ENCODE results near the gene TRAF1. TPM values are rescaled to one million over a fixed set of nuclear protein-coding genes. Genes with fewer than 3 reads are reported as not detected.

Gene TRAF1
- total RNA-seq, 2 donors from 2014 or later: 3.6 to 8.2 TPM

- no peaks in the 10 kb centered on the region for H3K27me3 ChIP-seq (ENCODE audit: control insufficient read depth, insufficient read depth, low read length, poor library complexity, severe bottlenecking)
- H3K36me3 ChIP-seq (ENCODE audit: control insufficient read depth, insufficient read depth, low read length): peaks cover 12% of the 10 kb centered on the region
- DNase-seq: no peak
- H3K27ac ChIP-seq (ENCODE audit: low read depth, low read length): no peak overlapping the region
- H3K9ac ChIP-seq (ENCODE audit: extremely low read depth, low read length, poor library complexity, severe bottlenecking): no peak overlapping the region
- no peaks in the 10 kb centered on the region for H3K36me3 Mint-ChIP-seq (ENCODE audit: low read depth)
- H3K4me3 ChIP-seq (ENCODE audit: low read length): no peak overlapping the region
- H3K9me3 Mint-ChIP-seq: no peaks in the 10 kb centered on the region
- H3K4me1 ChIP-seq (ENCODE audit: control insufficient read depth, insufficient read depth, low read length): no peaks in the 10 kb centered on the region
- no peaks in the 10 kb centered on the region for H3K4me1 Mint-ChIP-seq
- H3K27ac Mint-ChIP-seq: no peak overlapping the region
- 89% methylated on average over 5 of the region's 5 CpGs; no CpG with 5 or more reads in 1 of the 2 experiments for WGBS, 2 experiments (ENCODE audit: insufficient coverage in 1 of 2, insufficient read length in 1 of 2)
- no peak overlapping the region for H3K4me3 Mint-ChIP-seq
- no peak for TF ChIP-seq CTCF (conservative IDR thresholded peaks at IDR 0.05)
- H3K9me3 ChIP-seq (ENCODE audit: control insufficient read depth, low read length): no peaks in the 10 kb centered on the region
- H3K27me3 Mint-ChIP-seq (ENCODE audit: insufficient read depth): no peaks in the 10 kb centered on the region
These were observed 60.8 kb downstream of the TRAF1 start for GRCh38 chr9:120865809-120866208.

GRCh38 chr9:120865176-120865575 lies 61.4 kb downstream of the TRAF1 start:
- no peaks in the 10 kb centered on the region for H3K4me1 ChIP-seq (ENCODE audit: control insufficient read depth, insufficient read depth, low read length)
- no peaks in the 10 kb centered on the region for H3K27me3 ChIP-seq (ENCODE audit: control insufficient read depth, insufficient read depth, low read length, poor library complexity, severe bottlenecking)
- H3K27ac Mint-ChIP-seq: no peak overlapping the region
- no peaks in the 10 kb centered on the region for H3K9me3 Mint-ChIP-seq
- peaks cover 2% of the 10 kb centered on the region for H3K36me3 Mint-ChIP-seq (ENCODE audit: low read depth)
- no peaks in the 10 kb centered on the region for H3K27me3 Mint-ChIP-seq (ENCODE audit: insufficient read depth)
- no peak overlapping the region for H3K27ac ChIP-seq (ENCODE audit: low read depth, low read length)
- no peak overlapping the region for H3K4me3 ChIP-seq (ENCODE audit: low read length)
- no peaks in the 10 kb centered on the region for H3K4me1 Mint-ChIP-seq
- no peaks in the 10 kb centered on the region for H3K9me3 ChIP-seq (ENCODE audit: control insufficient read depth, low read length)
- H3K9ac ChIP-seq (ENCODE audit: extremely low read depth, low read length, poor library complexity, severe bottlenecking): no peak overlapping the region
- H3K4me3 Mint-ChIP-seq: no peak overlapping the region
- peaks cover 17% of the 10 kb centered on the region for H3K36me3 ChIP-seq (ENCODE audit: control insufficient read depth, insufficient read depth, low read length)
- no peak for DNase-seq
- WGBS, 2 experiments (ENCODE audit: insufficient coverage in 1 of 2, insufficient read length in 1 of 2): 87% methylated on average over 5 of the region's 5 CpGs
- TF ChIP-seq CTCF (conservative IDR thresholded peaks at IDR 0.05): no peak

- peaks cover 2% of the 10 kb centered on the region for H3K36me3 Mint-ChIP-seq (ENCODE audit: low read depth)
- WGBS, 2 experiments (ENCODE audit: insufficient coverage in 1 of 2, insufficient read length in 1 of 2): 92% methylated on average over 3 of the region's 5 CpGs; no CpG with 5 or more reads in 1 of the 2 experiments
- no peaks in the 10 kb centered on the region for H3K27me3 ChIP-seq (ENCODE audit: control insufficient read depth, insufficient read depth, low read length, poor library complexity, severe bottlenecking)
- no peaks in the 10 kb centered on the region for H3K9me3 ChIP-seq (ENCODE audit: control insufficient read depth, low read length)
- TF ChIP-seq CTCF (conservative IDR thresholded peaks at IDR 0.05): no peak
- no peak overlapping the region for H3K27ac Mint-ChIP-seq
- no peak overlapping the region for H3K27ac ChIP-seq (ENCODE audit: low read depth, low read length)
- peaks cover 17% of the 10 kb centered on the region for H3K36me3 ChIP-seq (ENCODE audit: control insufficient read depth, insufficient read depth, low read length)
- no peaks in the 10 kb centered on the region for H3K4me1 Mint-ChIP-seq
- no peaks in the 10 kb centered on the region for H3K4me1 ChIP-seq (ENCODE audit: control insufficient read depth, insufficient read depth, low read length)
- no peak overlapping the region for H3K4me3 Mint-ChIP-seq
- no peak for DNase-seq
- no peaks in the 10 kb centered on the region for H3K9me3 Mint-ChIP-seq
- no peak overlapping the region for H3K4me3 ChIP-seq (ENCODE audit: low read length)
- no peak overlapping the region for H3K9ac ChIP-seq (ENCODE audit: extremely low read depth, low read length, poor library complexity, severe bottlenecking)
- no peaks in the 10 kb centered on the region for H3K27me3 Mint-ChIP-seq (ENCODE audit: insufficient read depth)
These were observed 61.9 kb downstream of the TRAF1 start for GRCh38 chr9:120864719-120865118.

Measured in endodermal cell (in vitro differentiated cells).